ENCODE data around the gene TYW3. TPM values are rescaled to one million over a fixed set of nuclear protein-coding genes. Genes with fewer than 3 reads are reported as not detected.

Gene TYW3
- total and polyA plus RNA-seq, 2 experiments from 2014 or later: 10.9 to 22.0 TPM

GRCh38 chr1:74690364-74690696, 42.6 kb upstream of the TYW3 start:
- Histone ChIP-seq H3K4me1 (ENCODE audit: low read depth) (peaks cover 20% of the 10 kb centered on the region), H3K27ac (no peak overlapping the region), H3K4me3 (no peak overlapping the region), H3K36me3 (no peaks in the 10 kb centered on the region), H3K9me3 (ENCODE audit: low read depth) (no peaks in the 10 kb centered on the region), H3K27me3 (no peaks in the 10 kb centered on the region)
- peak in 1 of 2 donors; percentile 13 for DNase-seq (ENCODE audit: low read depth in 1 of 2, low spot score in 1 of 2)
- no peak for TF ChIP-seq CTCF (IDR thresholded peaks at IDR 0.05; ENCODE audit: low read depth, low read length)

GRCh38 chr1:74690909-74691308, 42.0 kb upstream of the TYW3 start:
- Histone ChIP-seq H3K36me3 (no peaks in the 10 kb centered on the region), H3K4me3 (no peak overlapping the region), H3K27ac (no peak overlapping the region), H3K4me1 (ENCODE audit: low read depth) (peaks cover 20% of the 10 kb centered on the region), H3K27me3 (no peaks in the 10 kb centered on the region), H3K9me3 (ENCODE audit: low read depth) (no peaks in the 10 kb centered on the region)
- no peak for TF ChIP-seq CTCF (IDR thresholded peaks at IDR 0.05; ENCODE audit: low read depth, low read length)
- no peak for DNase-seq (ENCODE audit: low read depth in 1 of 2, low spot score in 1 of 2)

- Histone ChIP-seq H3K27ac (peak overlapping the region; percentile 15), H3K4me3 (no peak overlapping the region), H3K36me3 (no peaks in the 10 kb centered on the region), H3K27me3 (no peaks in the 10 kb centered on the region), H3K4me1 (ENCODE audit: low read depth) (peaks cover 23% of the 10 kb centered on the region), H3K9me3 (ENCODE audit: low read depth) (no peaks in the 10 kb centered on the region)
- no peak for DNase-seq (ENCODE audit: low read depth in 1 of 2, low spot score in 1 of 2)
- no peak for TF ChIP-seq CTCF (IDR thresholded peaks at IDR 0.05; ENCODE audit: low read depth, low read length)
Measured at GRCh38 chr1:74693473-74693872, 39.5 kb upstream of the TYW3 start.

- no peak for TF ChIP-seq CTCF (IDR thresholded peaks at IDR 0.05; ENCODE audit: low read depth, low read length)
- Histone ChIP-seq H3K4me1 (ENCODE audit: low read depth) (peaks cover 15% of the 10 kb centered on the region), H3K9me3 (ENCODE audit: low read depth) (no peaks in the 10 kb centered on the region), H3K27ac (no peak overlapping the region), H3K36me3 (peaks cover 7% of the 10 kb centered on the region), H3K27me3 (no peaks in the 10 kb centered on the region), H3K4me3 (no peak overlapping the region)
- no peak for DNase-seq (ENCODE audit: low read depth in 1 of 2, low spot score in 1 of 2)
Measured at GRCh38 chr1:74697832-74698231, 35.1 kb upstream of the TYW3 start.

GRCh38 chr1:74699331-74699730, 33.6 kb upstream of the TYW3 start:
- Histone ChIP-seq H3K4me1 (ENCODE audit: low read depth) (peaks cover 6% of the 10 kb centered on the region), H3K4me3 (no peak overlapping the region), H3K27me3 (no peaks in the 10 kb centered on the region), H3K9me3 (ENCODE audit: low read depth) (no peaks in the 10 kb centered on the region), H3K27ac (no peak overlapping the region), H3K36me3 (peaks cover 14% of the 10 kb centered on the region)
- TF ChIP-seq CTCF (IDR thresholded peaks at IDR 0.05; ENCODE audit: low read depth, low read length): no peak
- no peak for DNase-seq (ENCODE audit: low read depth in 1 of 2, low spot score in 1 of 2)
